Esophagus muscularis mucosa (tissue), 4 donors: Measurements from ENCODE around the gene LARP4B. TPM values are rescaled to one million over a fixed set of nuclear protein-coding genes. Genes with fewer than 3 reads are reported as not detected.

Experiments
- DNase-seq: peaks from one replicate; pipeline ENCODE4 v3.0.0-alpha.2; 2017; ENCODE audit errors: extremely low spot score
- H3K27ac ChIP-seq, 4 donors: fragments of 200-600 bp; sonication (generic); replicated peaks in 1 of 4; 1 replicate in 3 of 4; 2 replicates in 1 of 4; pipeline ENCODE4 v1.5.1; 2016 to 2019; ENCODE audit warnings: mild to moderate bottlenecking in 1 of 4
- H3K27me3 ChIP-seq, 4 donors: fragments of 200-600 bp; sonication (generic); one replicate each; pipeline versions ENCODE4 v1.5.1 to v1.6.0; 2016 to 2019
- H3K36me3 ChIP-seq, 4 donors: fragments of 200-600 bp; sonication (generic); one replicate each; pipeline ENCODE4 v1.5.1; 2016 to 2019
- H3K4me1 ChIP-seq, 4 donors: fragments of 200-600 bp; sonication (generic); one replicate each; pipeline ENCODE4 v1.5.1; 2016 to 2019
- H3K4me3 ChIP-seq, 4 donors: fragments of 200-600 bp; sonication (generic); 1 replicate in 2 of 4; 2 replicates in 2 of 4; pipeline ENCODE4 v1.5.1; 2016 to 2019; ENCODE audit warnings: mild to moderate bottlenecking in 4 of 4, moderate library complexity in 1 of 4
- H3K9me3 ChIP-seq, 4 donors: fragments of 200-600 bp; sonication (generic); 1 replicate in 3 of 4; 2 replicates in 1 of 4; pipeline ENCODE4 v1.5.1; 2016 to 2019
- EP300 ChIP-seq: sonication (generic); formaldehyde crosslinking; IDR thresholded peaks from one replicate; pipeline ENCODE4 v1.6.1; 2017; ENCODE audit warnings: antibody characterized with exemption
- POLR2A ChIP-seq: fragments of 450-650 bp; IDR thresholded peaks from one replicate; pipeline ENCODE4 v1.6.1; 2017; ENCODE audit warnings: antibody characterized with exemption, moderate library complexity, mild to moderate bottlenecking, low read depth
- POLR2AphosphoS5 ChIP-seq, 2 donors: sonication (generic); formaldehyde crosslinking; IDR thresholded peaks; one replicate each; pipeline ENCODE4 v1.6.1; 2017; ENCODE audit warnings: antibody characterized with exemption in 2 of 2
- WGBS: methylation state at CpG from one replicate; pipeline ENCODE4 v1.1.5; 2018; 5-methylcytosine and 5-hydroxymethylcytosine counted together
- intact Hi-C: fragments of 100-400 bp; cut with DNase I; formaldehyde crosslinking; loops from one replicate; pipeline ENCODE4 v1.15.1; 2023
- total RNA-seq, 4 donors: library from RNA; depleted of rRNA; stranded (reverse); fragments of >200 nt; gene quantifications; one replicate each; pipeline versions ENCODE4 v1.1.0 to v1.2.1, GENCODE V29; 2016
- TF ChIP-seq, protein P1 (sequence below), 3 experiments: fragments of 200-600 bp in 2 of 3; fragments of 450-650 bp in 1 of 3; sonication (generic) in 2 of 3; IDR thresholded peaks; one replicate each; pipeline ENCODE4 v1.5.1; 2017 to 2019; ENCODE audit warnings: antibody characterized with exemption in 3 of 3, mild to moderate bottlenecking in 2 of 3, moderate library complexity in 1 of 3

Gene LARP4B
- total RNA-seq, 4 donors from 2014 or later, result 35.6 to 43.1 (median 38.2) TPM

DNA sequence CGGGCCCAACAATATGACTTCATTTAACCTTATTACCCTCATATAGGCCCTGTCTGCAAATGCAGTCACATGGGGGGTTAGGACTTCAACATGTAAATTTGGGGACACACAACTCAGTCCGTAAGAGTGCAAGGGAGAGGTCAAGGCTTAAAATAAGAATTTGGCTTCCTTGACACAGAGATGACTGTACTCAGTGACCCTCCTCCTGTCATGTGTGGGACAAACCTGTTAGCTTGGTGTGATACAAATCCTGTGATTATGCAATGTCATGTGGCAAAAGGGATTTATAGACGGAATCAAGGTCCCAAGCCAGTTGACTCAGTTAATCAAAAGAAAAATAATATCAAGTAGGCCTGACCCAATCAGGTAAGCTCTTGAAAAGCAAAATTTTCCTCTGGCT, 30.8 kb upstream of the LARP4B start:
- Histone ChIP-seq H3K4me3 (no peak overlapping the region), H3K9me3 (no peaks in the 10 kb centered on the region)
- WGBS, result 91% methylated on average over 3 of the region's 3 CpGs

DNA sequence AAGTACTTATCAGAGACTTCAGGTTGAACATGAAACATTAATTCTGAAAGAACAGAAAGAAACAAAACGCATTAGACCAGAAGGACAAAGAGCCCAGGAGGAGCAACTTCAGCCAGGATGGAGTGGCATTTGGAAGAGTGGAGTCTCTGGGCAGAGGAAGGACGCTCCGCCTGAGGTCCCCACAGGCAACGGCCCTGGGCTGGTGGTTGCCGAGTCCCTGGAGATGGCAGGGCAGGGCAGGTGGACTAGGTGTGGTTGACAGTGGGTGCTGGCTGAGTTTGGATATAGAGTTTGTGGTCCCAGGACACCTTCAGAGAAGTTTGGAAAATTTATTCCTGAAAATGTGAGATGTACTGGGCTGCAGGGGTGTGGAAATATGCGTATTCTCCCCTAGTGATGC, 27.4 kb upstream of the LARP4B start:
- H3K27ac ChIP-seq, result no peak overlapping the region
- H3K27me3 ChIP-seq, result peaks cover 0 to 11% (median 0%) of the 10 kb centered on the region in 4 donors
- no peaks in the 10 kb centered on the region for H3K9me3 ChIP-seq
- intact Hi-C loops, result no loop called here
- 88% methylated on average over 6 of the region's 6 CpGs for WGBS
- H3K36me3 ChIP-seq, result no peaks in the 10 kb centered on the region
- DNase-seq, result no peak
- H3K4me1 ChIP-seq, result no peaks in the 10 kb centered on the region
- TF ChIP-seq POLR2A, result no peak
- TF ChIP-seq, protein P1, sequence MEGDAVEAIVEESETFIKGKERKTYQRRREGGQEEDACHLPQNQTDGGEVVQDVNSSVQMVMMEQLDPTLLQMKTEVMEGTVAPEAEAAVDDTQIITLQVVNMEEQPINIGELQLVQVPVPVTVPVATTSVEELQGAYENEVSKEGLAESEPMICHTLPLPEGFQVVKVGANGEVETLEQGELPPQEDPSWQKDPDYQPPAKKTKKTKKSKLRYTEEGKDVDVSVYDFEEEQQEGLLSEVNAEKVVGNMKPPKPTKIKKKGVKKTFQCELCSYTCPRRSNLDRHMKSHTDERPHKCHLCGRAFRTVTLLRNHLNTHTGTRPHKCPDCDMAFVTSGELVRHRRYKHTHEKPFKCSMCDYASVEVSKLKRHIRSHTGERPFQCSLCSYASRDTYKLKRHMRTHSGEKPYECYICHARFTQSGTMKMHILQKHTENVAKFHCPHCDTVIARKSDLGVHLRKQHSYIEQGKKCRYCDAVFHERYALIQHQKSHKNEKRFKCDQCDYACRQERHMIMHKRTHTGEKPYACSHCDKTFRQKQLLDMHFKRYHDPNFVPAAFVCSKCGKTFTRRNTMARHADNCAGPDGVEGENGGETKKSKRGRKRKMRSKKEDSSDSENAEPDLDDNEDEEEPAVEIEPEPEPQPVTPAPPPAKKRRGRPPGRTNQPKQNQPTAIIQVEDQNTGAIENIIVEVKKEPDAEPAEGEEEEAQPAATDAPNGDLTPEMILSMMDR (IDR thresholded peaks at IDR 0.05), result no peak
- H3K4me3 ChIP-seq, result no peak overlapping the region

More for the DNA sequence above, 30.8 kb upstream of the LARP4B start:
- H3K4me1 ChIP-seq, result no peaks in the 10 kb centered on the region
- no peak overlapping the region for H3K27ac ChIP-seq
- no peaks in the 10 kb centered on the region for H3K36me3 ChIP-seq
- H3K27me3 ChIP-seq, result peaks cover 0 to 11% (median 0%) of the 10 kb centered on the region in 4 donors
- DNase-seq, result no peak
- intact Hi-C loops, result no loop called here
- TF ChIP-seq EP300, result no peak
- no peak for TF ChIP-seq POLR2A
- TF ChIP-seq, protein P1 (IDR thresholded peaks at IDR 0.05), result no peak
- TF ChIP-seq POLR2AphosphoS5 (IDR thresholded peaks at IDR 0.05), result no peak

DNA sequence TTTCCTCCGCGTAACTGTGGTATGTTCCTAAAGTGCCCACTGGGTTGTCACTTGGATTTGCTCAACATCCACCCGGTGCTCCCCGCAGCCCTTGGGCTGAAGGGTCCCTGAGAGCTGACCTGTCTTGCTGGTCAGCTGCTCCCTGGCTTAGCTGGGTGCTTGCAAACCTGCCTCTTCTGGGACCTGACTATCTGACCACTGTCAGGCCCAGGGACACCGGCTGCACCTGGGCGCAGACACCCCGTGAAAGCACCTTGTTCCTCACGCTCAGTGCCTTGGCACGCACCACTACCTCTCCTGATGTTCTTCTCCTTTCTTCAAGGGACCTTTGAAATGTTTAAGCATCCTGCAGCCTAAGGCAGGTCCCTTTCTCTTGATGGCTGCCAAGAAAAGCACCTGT, 26.6 kb upstream of the LARP4B start:
- H3K4me1 ChIP-seq, result no peaks in the 10 kb centered on the region
- peaks cover 0 to 11% (median 0%) of the 10 kb centered on the region in 4 donors for H3K27me3 ChIP-seq
- no peaks in the 10 kb centered on the region for H3K36me3 ChIP-seq
- TF ChIP-seq POLR2A (no peak), POLR2AphosphoS5 (IDR thresholded peaks at IDR 0.05) (no peak), EP300 (no peak)
- TF ChIP-seq, protein P1 (IDR thresholded peaks at IDR 0.05), result no peak
- no peak overlapping the region for H3K4me3 ChIP-seq
- H3K9me3 ChIP-seq, result no peaks in the 10 kb centered on the region
- no peak for DNase-seq
- H3K27ac ChIP-seq, result no peak overlapping the region
- 96% methylated on average over 9 of the region's 9 CpGs for WGBS
- intact Hi-C loops, result no loop called here

DNA sequence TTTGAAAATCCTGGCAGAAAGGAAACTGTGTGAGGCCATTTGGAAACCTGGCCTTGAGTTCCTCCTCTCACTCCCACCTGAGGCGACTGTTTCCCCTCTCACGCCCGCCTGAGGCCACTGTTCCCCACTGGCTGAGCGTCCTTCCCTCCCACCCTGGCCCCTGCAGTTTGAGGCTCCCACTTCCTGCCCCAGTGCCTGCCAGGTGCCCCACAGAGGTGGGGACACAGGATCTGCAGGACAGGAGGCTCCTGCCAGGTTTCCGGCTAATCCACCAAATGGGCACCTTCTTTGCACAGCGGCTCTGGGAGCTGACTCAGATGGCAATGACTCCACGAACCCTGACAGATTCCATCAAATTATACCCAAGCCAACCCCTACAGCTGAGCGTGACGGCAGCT, 24.3 kb upstream of the LARP4B start:
- WGBS, result 69% methylated on average over 9 of the region's 9 CpGs
- Histone ChIP-seq H3K27me3 (peaks cover 0 to 11% (median 0%) of the 10 kb centered on the region in 4 donors), H3K4me3 (no peak overlapping the region), H3K27ac (no peak overlapping the region), H3K36me3 (no peaks in the 10 kb centered on the region), H3K9me3 (no peaks in the 10 kb centered on the region), H3K4me1 (no peaks in the 10 kb centered on the region)
- no peak for TF ChIP-seq POLR2A
- TF ChIP-seq EP300, result no peak
- TF ChIP-seq POLR2AphosphoS5 (IDR thresholded peaks at IDR 0.05), result no peak
- TF ChIP-seq, protein P1 (IDR thresholded peaks at IDR 0.05), result no peak
- intact Hi-C loops, result no loop called here
- no peak for DNase-seq

DNA sequence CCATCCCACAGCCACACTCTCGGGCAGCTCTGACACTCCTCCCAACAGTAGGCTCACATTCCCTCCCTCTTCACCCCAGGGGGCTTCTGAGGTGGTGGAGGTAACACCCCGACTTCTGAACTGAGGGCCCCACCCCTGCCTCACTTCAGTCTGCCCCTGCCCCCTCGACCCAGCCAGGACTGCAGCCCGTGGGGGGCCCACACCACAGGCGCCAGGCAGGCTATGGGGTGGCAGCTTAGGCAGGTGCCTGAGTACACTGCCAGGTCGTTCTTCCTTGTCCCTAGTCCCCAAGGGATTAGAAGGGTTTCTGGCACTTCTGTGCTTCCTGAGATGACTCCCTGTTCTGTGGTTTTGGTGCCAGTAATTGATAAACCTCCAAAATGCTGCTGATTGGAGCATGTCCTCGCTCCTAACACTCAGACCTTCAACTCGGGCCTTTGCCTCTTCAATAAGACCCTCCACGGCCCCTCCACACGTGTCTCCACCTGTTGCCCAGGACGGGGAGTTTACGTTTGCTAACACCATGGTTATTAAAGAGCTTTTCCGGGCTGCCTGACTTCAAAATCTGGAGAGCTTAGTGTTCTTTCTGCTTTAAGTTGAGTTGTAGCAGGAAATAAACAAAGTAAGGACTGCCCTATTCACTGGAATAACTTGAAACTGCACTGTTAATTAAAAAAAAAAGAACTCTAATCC, 23.8 kb upstream of the LARP4B start:
- no peak for DNase-seq
- intact Hi-C loops, result no loop called here
- TF ChIP-seq POLR2AphosphoS5 (IDR thresholded peaks at IDR 0.05) (no peak), POLR2A (no peak), EP300 (no peak)
- TF ChIP-seq, protein P1 (IDR thresholded peaks at IDR 0.05), result no peak
- Histone ChIP-seq H3K27me3 (peaks cover 0 to 11% (median 0%) of the 10 kb centered on the region in 4 donors), H3K9me3 (no peaks in the 10 kb centered on the region), H3K4me1 (no peaks in the 10 kb centered on the region), H3K36me3 (no peaks in the 10 kb centered on the region), H3K27ac (no peak overlapping the region), H3K4me3 (no peak overlapping the region)
- WGBS, result 35% methylated on average over 11 of the region's 13 CpGs
